Fibroblast of pulmonary artery (primary cell): ENCODE measurements around the gene ANXA11.

Experiments
- DNase-seq: peaks from one replicate; pipeline ENCODE4 v3.0.0-alpha.2; 2010; ENCODE audit warnings: low read depth
- H3K4me3 ChIP-seq: replicated peaks from 2 replicates; pipeline ENCODE4 v1.5.1; 2011; ENCODE audit warnings: low read depth, mild to moderate bottlenecking, control low read depth, low read length, moderate library complexity
- CTCF ChIP-seq: IDR thresholded peaks from 2 replicates; pipeline ENCODE4 v1.5.1; 2011; ENCODE audit warnings: mild to moderate bottlenecking, control low read depth, low read length, inconsistent platforms; ENCODE audit errors: missing control alignments

ANXA11 gene

GRCh38 chr10:80163741-80164341 lies 41.5 kb downstream of the ANXA11 start:
- TF ChIP-seq CTCF, result no peak
- peak; percentile 38 for DNase-seq

GRCh38 chr10:80161321-80162083 lies 43.8 kb downstream of the ANXA11 start:
- TF ChIP-seq CTCF, result peak; percentile 13
- H3K4me3 ChIP-seq, result no peak overlapping the region
- no peak for DNase-seq

More at GRCh38 chr10:80163741-80164341, 41.5 kb downstream of the ANXA11 start:
- H3K4me3 ChIP-seq, result no peak overlapping the region

- no peak for DNase-seq
- TF ChIP-seq CTCF, result no peak
These were observed 44.7 kb downstream of the ANXA11 start for GRCh38 chr10:80160361-80161320.

GRCh38 chr10:80159166-80159873 lies 46.0 kb downstream of the ANXA11 start:
- no peak for DNase-seq
- no peak for TF ChIP-seq CTCF
- no peak overlapping the region for H3K4me3 ChIP-seq

More at GRCh38 chr10:80160361-80161320, 44.7 kb downstream of the ANXA11 start:
- no peak overlapping the region for H3K4me3 ChIP-seq

GRCh38 chr10:80158598-80159127 lies 46.7 kb downstream of the ANXA11 start:
- no peak overlapping the region for H3K4me3 ChIP-seq
- TF ChIP-seq CTCF, result no peak

GRCh38 chr10:80158126-80158525 lies 47.2 kb downstream of the ANXA11 start:
- H3K4me3 ChIP-seq, result no peak overlapping the region
- no peak for DNase-seq
- no peak for TF ChIP-seq CTCF

More at GRCh38 chr10:80158598-80159127, 46.7 kb downstream of the ANXA11 start:
- peak; percentile 99 for DNase-seq
